ENCODE results near the gene RTTN. TPM values are rescaled to one million over a fixed set of nuclear protein-coding genes. Genes with fewer than 3 reads are reported as not detected.

RTTN gene
- total RNA-seq, 2 donors from 2014 or later = 22.3 to 35.4 TPM

GRCh38 chr18:70149616-70150301 lies 55.7 kb downstream of the RTTN start:
- 95 to 96% methylated on average over 4 to 5 of the region's 5 CpGs for WGBS, 2 experiments (ENCODE audit: insufficient coverage in 1 of 2, insufficient read length in 1 of 2)

DNA sequence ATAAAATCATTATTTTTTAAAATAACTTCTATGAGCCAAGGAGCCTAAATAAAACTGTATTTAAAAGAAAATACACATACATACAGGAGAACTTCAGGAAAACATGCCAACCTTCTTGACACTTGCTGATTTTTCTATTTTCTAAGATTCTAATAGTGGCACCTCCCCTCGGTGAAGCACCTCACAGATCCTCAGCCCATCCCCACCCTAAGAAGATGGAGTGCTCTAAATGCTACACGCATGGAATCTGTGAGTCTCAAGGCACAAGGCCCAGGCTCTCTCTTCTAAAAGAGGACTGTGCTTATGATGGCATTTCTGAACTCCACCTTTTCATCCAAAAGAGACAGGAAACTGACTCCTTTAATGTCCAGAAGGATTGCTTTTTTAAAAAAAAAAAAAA lies 56.3 kb downstream of the RTTN start:
- Histone ChIP-seq H3K4me3 (ENCODE audit: low read length) (no peak overlapping the region), H3K9me3 (ENCODE audit: control insufficient read depth, low read length) (no peaks in the 10 kb centered on the region), H3K9ac (ENCODE audit: extremely low read depth, low read length, poor library complexity, severe bottlenecking) (no peak overlapping the region), H3K27ac (ENCODE audit: low read depth, low read length) (no peak overlapping the region), H3K36me3 (ENCODE audit: control insufficient read depth, insufficient read depth, low read length) (peaks cover 4% of the 10 kb centered on the region), H3K4me1 (ENCODE audit: control insufficient read depth, insufficient read depth, low read length) (no peaks in the 10 kb centered on the region), H3K27me3 (ENCODE audit: control insufficient read depth, insufficient read depth, low read length, poor library complexity, severe bottlenecking) (no peaks in the 10 kb centered on the region)
- 93 to 100% methylated on average over 1 to 2 of the region's 2 CpGs for WGBS, 2 experiments (ENCODE audit: insufficient coverage in 1 of 2, insufficient read length in 1 of 2)
- DNase-seq = no peak
- H3K36me3 Mint-ChIP-seq (ENCODE audit: low read depth) = no peaks in the 10 kb centered on the region
- H3K4me3 Mint-ChIP-seq = no peak overlapping the region
- no peak for TF ChIP-seq CTCF (conservative IDR thresholded peaks at IDR 0.05)
- H3K27me3 Mint-ChIP-seq (ENCODE audit: insufficient read depth) = no peaks in the 10 kb centered on the region
- peaks cover 6% of the 10 kb centered on the region for H3K4me1 Mint-ChIP-seq
- H3K27ac Mint-ChIP-seq = no peak overlapping the region
- no peaks in the 10 kb centered on the region for H3K9me3 Mint-ChIP-seq

More at GRCh38 chr18:70149616-70150301, 55.7 kb downstream of the RTTN start:
- no peaks in the 10 kb centered on the region for H3K27me3 ChIP-seq (ENCODE audit: control insufficient read depth, insufficient read depth, low read length, poor library complexity, severe bottlenecking)
- H3K9ac ChIP-seq (ENCODE audit: extremely low read depth, low read length, poor library complexity, severe bottlenecking) = no peak overlapping the region
- H3K27ac Mint-ChIP-seq = no peak overlapping the region
- H3K4me1 ChIP-seq (ENCODE audit: control insufficient read depth, insufficient read depth, low read length) = no peaks in the 10 kb centered on the region
- H3K4me1 Mint-ChIP-seq = peaks cover 6% of the 10 kb centered on the region
- H3K4me3 ChIP-seq (ENCODE audit: low read length) = no peak overlapping the region
- peaks cover 4% of the 10 kb centered on the region for H3K36me3 Mint-ChIP-seq (ENCODE audit: low read depth)
- H3K4me3 Mint-ChIP-seq = no peak overlapping the region
- DNase-seq = no peak
- no peak for TF ChIP-seq CTCF (conservative IDR thresholded peaks at IDR 0.05)
- no peaks in the 10 kb centered on the region for H3K9me3 Mint-ChIP-seq
- no peak overlapping the region for H3K27ac ChIP-seq (ENCODE audit: low read depth, low read length)
- no peaks in the 10 kb centered on the region for H3K27me3 Mint-ChIP-seq (ENCODE audit: insufficient read depth)
- H3K9me3 ChIP-seq (ENCODE audit: control insufficient read depth, low read length) = no peaks in the 10 kb centered on the region
- H3K36me3 ChIP-seq (ENCODE audit: control insufficient read depth, insufficient read depth, low read length) = peaks cover 4% of the 10 kb centered on the region

DNA sequence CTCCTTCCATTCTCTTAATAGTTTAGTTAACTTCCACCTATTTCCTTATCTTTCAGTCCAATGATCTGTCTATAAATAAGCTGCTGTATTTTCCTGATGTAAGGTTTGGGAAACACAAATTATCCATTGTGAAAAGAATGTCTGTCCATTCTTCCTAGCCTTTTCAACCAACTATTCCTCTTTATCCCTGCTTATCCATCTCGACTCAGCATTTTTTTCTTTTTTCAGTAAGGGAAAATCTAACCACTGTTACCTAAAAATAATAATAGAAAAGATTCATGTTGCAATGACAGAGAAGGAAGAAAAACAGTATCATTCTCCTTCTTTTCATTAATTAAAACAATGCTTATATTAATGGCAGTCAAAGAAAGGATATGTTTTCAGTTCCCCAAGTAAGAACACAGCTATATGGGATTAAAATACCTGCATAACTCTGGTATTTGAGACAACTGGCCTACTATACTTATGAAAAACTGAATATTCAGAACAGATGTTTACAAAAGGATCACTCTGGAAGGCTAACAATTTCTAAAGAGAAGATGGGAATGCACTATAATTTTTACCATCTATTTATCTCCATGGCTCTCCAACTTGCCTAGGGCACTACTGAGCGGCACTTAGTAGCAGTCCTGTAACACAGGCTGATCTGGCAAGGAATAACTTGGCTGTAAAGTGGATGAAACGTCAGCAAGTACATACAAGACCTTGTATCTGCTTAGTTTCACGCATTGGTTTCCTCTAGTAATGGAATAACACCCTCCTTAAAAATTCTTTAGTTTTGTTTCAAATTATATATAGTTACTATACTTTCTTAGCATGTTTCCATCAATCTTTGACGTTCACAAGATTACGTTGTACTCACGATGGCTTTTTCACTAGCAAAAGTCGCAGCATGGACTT lies 57.2 kb downstream of the RTTN start:
- no peak for TF ChIP-seq CTCF (conservative IDR thresholded peaks at IDR 0.05)
- H3K4me1 ChIP-seq (ENCODE audit: control insufficient read depth, insufficient read depth, low read length) = no peaks in the 10 kb centered on the region
- no peak overlapping the region for H3K4me3 ChIP-seq (ENCODE audit: low read length)
- H3K27me3 ChIP-seq (ENCODE audit: control insufficient read depth, insufficient read depth, low read length, poor library complexity, severe bottlenecking) = no peaks in the 10 kb centered on the region
- Mint-ChIP-seq H3K36me3 (ENCODE audit: low read depth) (peaks cover 1% of the 10 kb centered on the region), H3K9me3 (no peaks in the 10 kb centered on the region), H3K27me3 (ENCODE audit: insufficient read depth) (no peaks in the 10 kb centered on the region), H3K4me3 (no peak overlapping the region), H3K27ac (no peak overlapping the region), H3K4me1 (peaks cover 6% of the 10 kb centered on the region)
- no peaks in the 10 kb centered on the region for H3K9me3 ChIP-seq (ENCODE audit: control insufficient read depth, low read length)
- H3K9ac ChIP-seq (ENCODE audit: extremely low read depth, low read length, poor library complexity, severe bottlenecking) = no peak overlapping the region
- peaks cover 4% of the 10 kb centered on the region for H3K36me3 ChIP-seq (ENCODE audit: control insufficient read depth, insufficient read depth, low read length)
- no peak overlapping the region for H3K27ac ChIP-seq (ENCODE audit: low read depth, low read length)
- DNase-seq = no peak
- WGBS, 2 experiments (ENCODE audit: insufficient coverage in 1 of 2, insufficient read length in 1 of 2) = 84 to 94% methylated on average over 5 to 8 of the region's 8 CpGs
